Stimulated activated CD4-positive, alpha-beta T cell treated with anti-CD3 and anti-CD28 coated beads, Interleukin-15, amount 100 ng/mL, for 1 hour (primary cell): ENCODE results near the gene FMNL2.

Source experiments
- DNase-seq, 2 donors: peaks; one replicate each; pipeline ENCODE4 v3.0.0-alpha.2; 2020; ENCODE audit warnings: low read depth in 1 of 2, low spot score in 1 of 2

FMNL2 gene

GRCh38 chr2:152635635-152636298 is 300.8 kb downstream of the FMNL2 start:
- DNase-seq, result peak; percentile 21 to 26

- no peak for DNase-seq
These were observed 302.3 kb downstream of the FMNL2 start for GRCh38 chr2:152637251-152637650.

DNA sequence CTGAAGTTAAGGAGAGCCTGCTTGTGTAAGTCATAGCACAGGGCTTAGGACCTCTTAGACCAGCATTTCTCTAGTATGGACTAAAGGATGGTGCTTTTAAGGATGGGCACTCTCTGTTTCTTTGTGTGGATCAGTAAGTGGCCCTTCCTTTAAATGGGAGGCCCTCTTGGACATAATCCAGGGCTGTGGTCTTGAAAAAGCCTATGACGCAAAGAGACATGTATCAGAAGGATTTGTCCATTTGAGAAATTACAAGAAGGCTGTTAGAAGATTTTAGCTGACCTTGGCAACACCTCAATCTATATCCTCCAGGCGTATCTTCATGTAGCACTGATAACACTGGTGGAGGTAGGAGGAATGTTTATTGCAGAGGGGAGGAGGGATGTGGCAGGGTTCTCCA is 303.1 kb downstream of the FMNL2 start:
- DNase-seq, result no peak

DNA sequence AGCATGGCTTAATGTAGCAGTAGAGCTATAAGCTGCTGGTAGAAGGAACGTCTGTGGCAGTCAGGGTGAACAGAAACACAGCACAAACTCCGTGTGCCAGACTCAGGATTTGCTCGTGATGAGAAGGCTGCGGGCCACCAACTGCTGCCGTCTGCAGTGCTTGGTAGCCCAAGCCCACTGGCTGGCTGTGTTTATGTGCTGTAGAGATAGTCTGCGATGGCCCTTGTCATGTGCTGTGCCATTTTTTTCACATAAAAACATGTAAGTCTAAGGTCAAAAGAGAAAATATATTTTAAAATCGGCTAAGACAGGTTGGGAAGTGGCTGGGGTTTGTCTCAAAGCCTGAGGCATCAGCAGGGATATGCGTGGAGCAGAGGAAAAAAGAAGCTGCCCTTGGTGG is 303.6 kb downstream of the FMNL2 start:
- DNase-seq, result no peak

DNA sequence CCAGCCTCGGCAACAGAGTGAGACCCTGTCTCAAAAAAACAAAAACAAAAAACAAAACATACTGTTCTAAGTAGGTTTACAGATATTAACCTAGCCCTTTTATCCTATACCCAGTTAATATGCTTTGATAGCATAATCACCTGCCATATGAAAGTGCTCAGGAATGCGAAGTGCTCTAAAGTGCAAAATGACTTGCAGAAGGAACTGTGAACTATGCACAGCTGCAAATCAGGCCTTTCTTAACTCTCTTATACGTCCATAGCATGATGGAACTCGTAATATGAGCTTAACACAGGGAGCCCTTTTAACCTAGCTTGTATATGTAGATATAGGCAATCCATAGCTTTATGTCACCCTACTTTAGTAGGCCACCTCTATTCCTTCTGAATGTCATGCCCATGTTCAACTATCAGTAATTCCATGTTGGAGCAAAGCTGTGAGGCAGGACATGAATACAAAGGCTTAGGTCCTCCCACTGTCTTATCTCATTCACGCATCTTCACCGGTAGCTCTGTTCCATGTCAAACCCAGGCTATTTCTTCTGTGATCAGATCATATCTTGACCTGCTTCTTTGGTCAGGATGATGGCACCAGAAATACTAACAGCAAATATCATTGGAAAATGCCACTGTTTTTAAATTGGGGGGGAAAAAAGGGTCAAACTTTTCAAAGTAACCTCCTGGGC is 309.4 kb downstream of the FMNL2 start:
- DNase-seq, result no peak

- DNase-seq, result no peak
These were observed 311.3 kb downstream of the FMNL2 start for GRCh38 chr2:152646264-152646663.

DNA sequence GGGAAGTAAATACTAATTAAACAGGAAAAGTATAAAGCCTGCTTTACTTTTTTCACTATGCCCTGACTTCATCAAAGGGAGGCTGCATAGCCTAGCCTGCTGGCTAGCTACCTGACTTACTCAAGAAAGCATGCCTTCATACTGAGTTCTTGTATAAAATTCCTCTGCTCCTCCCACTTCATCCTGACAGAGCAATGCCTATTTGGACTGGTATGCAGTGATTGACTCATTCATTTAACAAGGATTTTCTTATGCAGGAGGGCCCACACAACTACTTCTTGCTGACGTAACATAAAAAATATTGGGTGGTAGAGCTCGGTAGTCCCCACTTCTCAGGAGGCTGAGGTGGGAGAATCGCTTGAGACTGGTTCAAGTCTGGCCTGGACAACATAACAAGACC is 311.8 kb downstream of the FMNL2 start:
- no peak for DNase-seq

GRCh38 chr2:152647552-152647951 is 312.6 kb downstream of the FMNL2 start:
- DNase-seq, result no peak

DNA sequence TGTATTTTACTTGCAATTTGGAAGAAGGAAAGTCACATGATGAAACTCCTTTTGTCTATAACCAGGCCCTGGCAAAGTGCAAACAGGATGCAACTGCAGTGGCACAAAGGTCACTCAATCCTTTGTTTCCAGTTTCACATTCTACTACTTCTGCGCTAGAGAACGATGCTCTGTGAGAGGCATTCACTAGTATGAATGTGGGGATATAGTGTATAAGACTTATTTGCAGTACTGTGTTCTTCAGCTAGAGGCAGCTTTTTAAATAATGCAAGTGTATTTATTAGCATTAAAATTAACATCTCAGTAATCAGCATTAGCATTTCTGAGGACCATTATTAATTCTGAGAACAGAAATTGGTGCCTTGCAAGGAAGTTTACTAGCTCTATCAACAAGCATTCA is 313.4 kb downstream of the FMNL2 start:
- no peak for DNase-seq

DNA sequence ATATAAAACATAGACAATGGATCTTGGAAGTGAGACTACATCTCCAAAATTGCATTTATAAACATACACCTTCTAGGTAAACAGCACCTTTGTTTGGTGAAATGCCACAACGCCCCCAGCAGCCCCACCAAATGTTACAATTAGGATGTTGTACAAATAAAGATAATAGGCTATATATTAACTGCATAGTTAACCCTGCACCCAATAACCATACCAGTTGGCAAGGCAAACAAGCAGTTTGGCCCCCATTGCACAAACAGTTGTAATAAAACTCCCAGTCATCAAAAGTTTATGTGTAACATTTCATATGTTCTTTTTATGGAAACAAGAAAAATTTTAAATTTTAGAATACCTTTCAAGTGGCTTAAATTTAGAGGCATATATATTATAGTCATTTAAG is 315.0 kb downstream of the FMNL2 start:
- DNase-seq, result no peak

DNA sequence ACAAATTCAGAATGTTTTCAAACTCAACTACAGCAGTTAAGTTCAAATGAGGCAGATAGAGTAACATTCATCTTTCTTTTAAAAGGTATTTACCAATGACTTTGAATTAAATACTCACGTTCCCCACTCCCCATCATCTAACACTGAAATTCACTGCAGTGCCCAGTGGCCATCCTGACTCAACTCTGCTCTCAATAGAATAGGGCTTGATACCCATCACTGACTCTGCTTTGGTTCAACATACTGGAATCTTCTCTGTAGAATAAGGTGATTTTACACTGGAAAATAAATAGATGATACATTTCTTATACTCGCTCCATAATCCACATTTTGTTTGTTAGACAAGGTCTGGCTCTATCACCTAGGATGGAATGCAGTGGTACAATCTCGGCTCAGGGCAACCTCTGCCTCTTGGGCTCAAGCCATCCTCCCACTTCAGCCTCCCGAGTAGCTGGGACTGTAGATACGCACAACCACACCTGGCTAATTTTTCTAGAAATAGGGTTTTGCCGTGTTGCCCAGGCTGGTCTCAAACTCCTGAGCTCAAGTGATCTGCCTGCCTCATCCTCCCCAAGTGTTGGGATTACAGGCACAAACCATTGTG is 315.9 kb downstream of the FMNL2 start:
- DNase-seq, result no peak

GRCh38 chr2:152651834-152652233 is 316.9 kb downstream of the FMNL2 start:
- no peak for DNase-seq

GRCh38 chr2:152655880-152656279 is 320.9 kb downstream of the FMNL2 start:
- DNase-seq, result no peak

- DNase-seq, result no peak
These were observed 322.1 kb downstream of the FMNL2 start for GRCh38 chr2:152657043-152657442.

GRCh38 chr2:152658221-152658620 is 323.2 kb downstream of the FMNL2 start:
- no peak for DNase-seq

- DNase-seq, result no peak
These were observed 326.1 kb downstream of the FMNL2 start for GRCh38 chr2:152661076-152661475.

GRCh38 chr2:152664725-152665124 is 329.8 kb downstream of the FMNL2 start:
- DNase-seq, result no peak

GRCh38 chr2:152674334-152674733 is 339.4 kb downstream of the FMNL2 start:
- DNase-seq, result no peak

GRCh38 chr2:152676461-152676860 is 341.5 kb downstream of the FMNL2 start:
- DNase-seq, result no peak

DNA sequence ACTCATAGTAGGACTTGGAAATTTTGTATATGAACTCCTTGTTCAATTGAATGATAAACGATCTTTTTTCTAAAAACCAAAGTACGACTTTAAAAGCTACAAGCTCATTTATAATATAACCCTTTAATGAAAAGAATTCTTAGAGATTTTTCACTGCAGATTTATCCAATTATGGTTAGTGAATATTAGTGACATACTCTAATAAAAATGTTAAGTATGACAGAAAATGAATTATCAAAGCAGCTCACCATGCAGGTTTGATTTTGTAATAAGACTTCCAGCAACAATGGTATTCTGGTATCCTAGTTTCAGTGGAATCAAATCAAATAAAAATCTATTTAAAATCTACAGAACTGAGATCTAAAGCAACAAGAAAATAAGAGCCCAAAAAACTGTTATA is 343.8 kb downstream of the FMNL2 start:
- DNase-seq, result no peak

GRCh38 chr2:152682663-152683062 is 347.7 kb downstream of the FMNL2 start:
- no peak for DNase-seq

GRCh38 chr2:152683400-152683799 is 348.4 kb downstream of the FMNL2 start:
- no peak for DNase-seq

DNA sequence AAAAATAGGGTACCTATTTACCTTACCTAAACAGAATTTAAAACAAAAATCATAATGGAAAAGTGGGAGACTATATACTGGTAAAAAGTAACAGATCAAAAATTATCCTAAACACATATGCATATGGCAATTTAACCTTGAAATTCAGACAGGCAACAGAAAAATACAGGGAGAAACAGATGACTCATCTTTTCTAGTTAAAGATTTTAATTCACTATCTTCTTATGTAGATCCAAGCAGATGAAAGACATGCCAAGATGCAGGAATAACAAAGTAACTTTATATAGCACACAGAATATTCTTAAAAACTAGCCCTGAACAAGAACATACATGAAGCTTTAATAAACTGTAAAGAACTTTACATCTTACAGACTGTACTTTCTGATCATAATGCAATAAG is 351.3 kb downstream of the FMNL2 start:
- no peak for DNase-seq
